BLaER1 treated with 17β-estradiol and CSF1 and Interleukin-3, amounts not matched to agents 10 nM and 100 nM (cell line): Measurements from ENCODE around the gene PITPNC1.

ENCODE experiments used
- H3K27ac ChIP-seq, 11 experiments: shearing (Covaris generic); formaldehyde crosslinking; 2 replicates each; pipeline ENCODE4 v1.8.1; 2022
- H3K27me3 ChIP-seq, 11 experiments: shearing (Covaris generic); formaldehyde crosslinking; 2 replicates each; pipeline ENCODE4 v1.8.1; 2022
- H3K36me3 ChIP-seq, 11 experiments: shearing (Covaris generic); formaldehyde crosslinking; 2 replicates each; pipeline ENCODE4 v1.8.1; 2022
- H3K4me1 ChIP-seq, 10 experiments: shearing (Covaris generic); formaldehyde crosslinking; 2 replicates each; pipeline ENCODE4 v1.8.1; 2022
- H3K4me2 ChIP-seq, 11 experiments: shearing (Covaris generic); formaldehyde crosslinking; 2 replicates each; pipeline ENCODE4 v1.8.1; 2022
- H3K4me3 ChIP-seq, 10 experiments: shearing (Covaris generic); formaldehyde crosslinking; 2 replicates each; pipeline ENCODE4 v1.8.1; 2022
- H3K9ac ChIP-seq, 11 experiments: shearing (Covaris generic); formaldehyde crosslinking; 2 replicates each; pipeline ENCODE4 v1.8.1; 2022
- H3K9me3 ChIP-seq, 11 experiments: shearing (Covaris generic); formaldehyde crosslinking; replicated peaks in 1 of 11; 2 replicates each; pipeline ENCODE4 v1.8.1; 2022
- H4K20me1 ChIP-seq, 11 experiments: shearing (Covaris generic); formaldehyde crosslinking; 2 replicates each; pipeline ENCODE4 v1.8.1; 2022
- Cebpa-rat ChIP-seq, 11 experiments: shearing (Covaris generic); IDR thresholded peaks; 2 replicates each; pipeline ENCODE4 v1.8.1; 2022

The PITPNC1 gene

GRCh38 chr17:67655478-67656148 lies 278.5 kb downstream of the PITPNC1 start:
- H3K36me3 ChIP-seq: peaks cover 31 to 94% (median 75%) of the 10 kb centered on the region in 11 experiments
- H3K9me3 ChIP-seq: peaks cover 35 to 68% (median 54%) of the 10 kb centered on the region in 11 experiments
- no peaks in the 10 kb centered on the region for H3K27me3 ChIP-seq
- no peak for TF ChIP-seq Cebpa-rat (IDR thresholded peaks at IDR 0.05)
- H3K4me2 ChIP-seq: no peak overlapping the region
- H3K27ac ChIP-seq: no peak overlapping the region
- H3K4me3 ChIP-seq: no peak overlapping the region
- H3K4me1 ChIP-seq: no peaks in the 10 kb centered on the region
- no peak overlapping the region for H3K9ac ChIP-seq
- H4K20me1 ChIP-seq: no peaks in the 10 kb centered on the region

- Histone ChIP-seq H3K4me1 (no peaks in the 10 kb centered on the region), H3K4me3 (no peak overlapping the region), H3K4me2 (no peak overlapping the region), H3K36me3 (peaks cover 31 to 99% (median 74%) of the 10 kb centered on the region in 11 experiments), H4K20me1 (no peaks in the 10 kb centered on the region), H3K27ac (no peak overlapping the region), H3K9ac (no peak overlapping the region), H3K9me3 (peaks cover 35 to 76% (median 54%) of the 10 kb centered on the region in 11 experiments), H3K27me3 (no peaks in the 10 kb centered on the region)
- no peak for TF ChIP-seq Cebpa-rat (IDR thresholded peaks at IDR 0.05)
Measured at GRCh38 chr17:67656494-67657203, 279.6 kb downstream of the PITPNC1 start.

GRCh38 chr17:67657596-67657995 lies 280.5 kb downstream of the PITPNC1 start:
- H3K36me3 ChIP-seq: peaks cover 27 to 94% (median 67%) of the 10 kb centered on the region in 11 experiments
- no peaks in the 10 kb centered on the region for H3K27me3 ChIP-seq
- H3K4me2 ChIP-seq: no peak overlapping the region
- no peak overlapping the region for H3K9ac ChIP-seq
- TF ChIP-seq Cebpa-rat (IDR thresholded peaks at IDR 0.05): no peak
- no peaks in the 10 kb centered on the region for H4K20me1 ChIP-seq
- no peak overlapping the region for H3K4me3 ChIP-seq
- no peak overlapping the region for H3K27ac ChIP-seq
- H3K4me1 ChIP-seq: no peaks in the 10 kb centered on the region
- peaks cover 35 to 84% (median 58%) of the 10 kb centered on the region in 11 experiments for H3K9me3 ChIP-seq

- Histone ChIP-seq H3K36me3 (peaks cover 24 to 94% (median 66%) of the 10 kb centered on the region in 11 experiments), H3K27me3 (no peaks in the 10 kb centered on the region), H3K4me1 (no peaks in the 10 kb centered on the region), H3K27ac (no peak overlapping the region), H3K4me3 (peak overlapping the region in 1 of 10 experiments; percentile 25; a peak in 1 of 20 replicates), H4K20me1 (no peaks in the 10 kb centered on the region), H3K4me2 (no peak overlapping the region), H3K9me3 (peaks cover 35 to 91% (median 59%) of the 10 kb centered on the region in 11 experiments), H3K9ac (no peak overlapping the region)
- no peak for TF ChIP-seq Cebpa-rat (IDR thresholded peaks at IDR 0.05)
Measured at GRCh38 chr17:67658265-67658664, 281.2 kb downstream of the PITPNC1 start.

GRCh38 chr17:67659028-67659427 lies 281.9 kb downstream of the PITPNC1 start:
- Histone ChIP-seq H3K4me2 (no peak overlapping the region), H3K27ac (no peak overlapping the region), H3K27me3 (no peaks in the 10 kb centered on the region), H3K4me3 (no peak overlapping the region), H3K36me3 (peaks cover 18 to 92% (median 58%) of the 10 kb centered on the region in 11 experiments), H4K20me1 (no peaks in the 10 kb centered on the region), H3K4me1 (no peaks in the 10 kb centered on the region), H3K9ac (no peak overlapping the region), H3K9me3 (peaks cover 35 to 91% (median 59%) of the 10 kb centered on the region in 11 experiments)
- no peak for TF ChIP-seq Cebpa-rat (IDR thresholded peaks at IDR 0.05)

DNA sequence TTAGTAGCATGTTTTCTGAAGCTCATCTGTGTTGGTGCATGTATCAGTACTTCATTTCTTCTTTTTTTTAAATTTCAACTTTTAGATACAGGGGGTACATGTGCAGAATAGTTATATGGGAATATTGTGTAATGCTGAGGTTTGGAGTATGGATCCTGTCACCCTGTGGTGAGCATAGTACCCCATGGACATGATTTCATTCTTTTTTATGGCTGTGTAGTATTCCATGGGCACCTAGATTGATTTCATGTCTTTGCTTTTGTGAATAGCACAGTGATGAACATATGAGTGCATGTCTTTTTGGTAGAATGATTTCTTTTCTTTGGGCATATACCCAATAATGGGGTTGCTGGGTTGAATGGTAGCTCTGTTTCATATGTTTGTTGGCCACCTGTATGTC lies 285.6 kb downstream of the PITPNC1 start:
- H3K9me3 ChIP-seq: peaks cover 25 to 57% (median 36%) of the 10 kb centered on the region in 11 experiments
- TF ChIP-seq Cebpa-rat (IDR thresholded peaks at IDR 0.05): no peak
- no peak overlapping the region for H3K4me3 ChIP-seq

DNA sequence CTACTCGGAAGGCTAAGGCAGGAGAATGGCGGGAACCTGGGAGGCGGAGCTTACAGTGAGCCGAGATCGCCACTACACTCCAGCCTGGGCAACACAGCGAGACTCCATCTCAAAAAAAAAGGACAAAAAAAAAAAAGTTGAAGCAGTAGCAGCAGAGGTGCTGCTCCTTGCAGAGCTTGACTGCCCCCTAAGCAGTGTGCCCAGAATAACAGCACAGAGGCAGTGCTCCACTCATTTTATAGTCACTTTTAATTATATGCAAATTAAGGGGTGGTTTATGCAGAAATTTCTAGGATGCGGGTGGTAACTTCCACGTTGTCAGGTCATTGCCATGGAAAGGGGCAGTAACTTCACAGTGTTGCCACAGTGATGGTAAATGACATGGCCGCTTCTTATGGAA lies 286.4 kb downstream of the PITPNC1 start:
- H3K36me3 ChIP-seq: peaks cover 9 to 80% (median 35%) of the 10 kb centered on the region in 11 experiments; a peak in 21 of 22 replicates
- no peak for TF ChIP-seq Cebpa-rat (IDR thresholded peaks at IDR 0.05)

More for the DNA sequence above, 285.6 kb downstream of the PITPNC1 start:
- H3K36me3 ChIP-seq: peaks cover 12 to 80% (median 35%) of the 10 kb centered on the region in 11 experiments
- no peaks in the 10 kb centered on the region for H4K20me1 ChIP-seq
- no peak overlapping the region for H3K9ac ChIP-seq
- no peak overlapping the region for H3K27ac ChIP-seq
- H3K4me2 ChIP-seq: no peak overlapping the region
- no peaks in the 10 kb centered on the region for H3K4me1 ChIP-seq
- H3K27me3 ChIP-seq: no peaks in the 10 kb centered on the region

DNA sequence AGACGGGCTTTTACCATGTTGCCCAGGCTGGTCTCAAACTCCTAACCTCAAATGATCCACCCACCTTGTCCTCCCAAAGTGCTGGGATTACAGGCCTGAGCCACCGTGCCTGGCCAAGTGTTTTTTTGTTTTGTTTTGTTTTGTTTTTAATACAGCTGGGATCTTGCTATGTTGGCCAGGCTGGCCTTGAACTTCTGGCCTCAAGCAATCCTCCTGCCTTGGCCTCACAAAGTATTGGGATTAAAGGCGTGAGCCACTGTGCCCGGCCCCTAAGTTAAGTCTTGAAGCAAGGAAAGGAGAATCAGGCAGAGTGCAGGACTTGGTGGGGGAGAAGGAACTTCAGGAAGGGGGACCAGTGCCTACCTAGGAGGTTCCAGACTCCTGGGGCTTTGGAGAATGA lies 288.9 kb downstream of the PITPNC1 start:
- Histone ChIP-seq H3K9ac (no peak overlapping the region), H3K36me3 (peaks cover 11 to 78% (median 32%) of the 10 kb centered on the region in 11 experiments; a peak in 21 of 22 replicates), H3K4me1 (peaks cover 0 to 3% (median 0%) of the 10 kb centered on the region in 10 experiments; a peak in 3 of 20 replicates), H3K27me3 (no peaks in the 10 kb centered on the region), H3K4me3 (no peak overlapping the region), H3K9me3 (peaks cover 0 to 35% (median 15%) of the 10 kb centered on the region in 11 experiments; a peak in 18 of 22 replicates), H3K27ac (no peak overlapping the region), H4K20me1 (no peaks in the 10 kb centered on the region), H3K4me2 (no peak overlapping the region)
- no peak for TF ChIP-seq Cebpa-rat (IDR thresholded peaks at IDR 0.05)

More for the DNA sequence above, 286.4 kb downstream of the PITPNC1 start:
- H3K27me3 ChIP-seq: no peaks in the 10 kb centered on the region
- H4K20me1 ChIP-seq: no peaks in the 10 kb centered on the region
- H3K27ac ChIP-seq: no peak overlapping the region
- H3K9me3 ChIP-seq: peaks cover 18 to 57% (median 34%) of the 10 kb centered on the region in 11 experiments
- H3K9ac ChIP-seq: no peak overlapping the region
- no peaks in the 10 kb centered on the region for H3K4me1 ChIP-seq
- H3K4me2 ChIP-seq: no peak overlapping the region
- H3K4me3 ChIP-seq: no peak overlapping the region

- Histone ChIP-seq H3K9me3 (peaks cover 0 to 30% (median 15%) of the 10 kb centered on the region in 11 experiments; a peak in 18 of 22 replicates), H3K27me3 (no peaks in the 10 kb centered on the region), H3K4me1 (peaks cover 0 to 9% (median 0%) of the 10 kb centered on the region in 10 experiments; a peak in 6 of 20 replicates), H3K27ac (no peak overlapping the region), H3K36me3 (peaks cover 11 to 71% (median 35%) of the 10 kb centered on the region in 11 experiments; a peak in 21 of 22 replicates), H3K4me3 (no peak overlapping the region), H3K9ac (no peak overlapping the region), H3K4me2 (no peak overlapping the region), H4K20me1 (no peaks in the 10 kb centered on the region; a peak in 1 of 22 replicates)
- no peak for TF ChIP-seq Cebpa-rat (IDR thresholded peaks at IDR 0.05)
Measured at GRCh38 chr17:67666710-67667109, 289.6 kb downstream of the PITPNC1 start.
